WTC11 (cell line): ENCODE results near the gene ADH7. TPM values are rescaled to one million over a fixed set of nuclear protein-coding genes. Genes with fewer than 3 reads are reported as not detected.

Source experiments
- ARID4B ChIP-seq: sonication (generic); formaldehyde crosslinking; IDR thresholded peaks from 2 replicates; pipeline ENCODE4 v1.8.0; 2023; ENCODE audit warnings: missing genetic modification reagents, mild to moderate bottlenecking, borderline replicate concordance
- CREB1 ChIP-seq: sonication (generic); formaldehyde crosslinking; IDR thresholded peaks from 2 replicates; pipeline ENCODE4 v1.8.0; 2023; ENCODE audit warnings: mild to moderate bottlenecking, missing genetic modification reagents
- E2F1 ChIP-seq: sonication (generic); formaldehyde crosslinking; IDR thresholded peaks from 2 replicates; pipeline ENCODE4 v1.8.0; 2022; ENCODE audit warnings: mild to moderate bottlenecking, missing genetic modification reagents
- MYBL2 ChIP-seq: sonication (generic); formaldehyde crosslinking; IDR thresholded peaks from 2 replicates; pipeline ENCODE4 v1.8.1; 2023; ENCODE audit warnings: mild to moderate bottlenecking, moderate library complexity, missing genetic modification reagents
- NFE2L1 ChIP-seq: sonication (generic); formaldehyde crosslinking; IDR thresholded peaks from 2 replicates; pipeline ENCODE4 v1.8.1; 2023; ENCODE audit warnings: missing genetic modification reagents
- NR1H2 ChIP-seq: sonication (generic); formaldehyde crosslinking; IDR thresholded peaks from 2 replicates; pipeline ENCODE4 v1.9.0; 2021; ENCODE audit warnings: mild to moderate bottlenecking, moderate library complexity, missing genetic modification reagents
- OVOL2 ChIP-seq: fragments of 250-450 bp; sonication (Bioruptor Pico); IDR thresholded peaks from 2 replicates; pipeline ENCODE4 v1.9.0; 2021; ENCODE audit warnings: mild to moderate bottlenecking, borderline replicate concordance
- RORB ChIP-seq: fragments of 250-450 bp; sonication (Bioruptor Pico); IDR thresholded peaks from 2 replicates; pipeline ENCODE4 v1.9.0; 2021; ENCODE audit warnings: mild to moderate bottlenecking
- total RNA-seq: library from RNA; stranded (reverse); gene quantifications from 3 replicates; pipeline ENCODE4 v1.2.3, GENCODE V29; 2021
- TF ChIP-seq, protein P1 (sequence below): fragments of 250-450 bp; sonication (Bioruptor Pico); IDR thresholded peaks from 2 replicates; pipeline ENCODE4 v1.9.0; 2021; ENCODE audit warnings: mild to moderate bottlenecking, borderline replicate concordance
- TF ChIP-seq, protein P2 (sequence below): fragments of 250-450 bp; sonication (Bioruptor Pico); conservative IDR thresholded peaks from 2 replicates; pipeline ENCODE4 v1.9.0; 2021; ENCODE audit warnings: mild to moderate bottlenecking
- TF ChIP-seq, protein P3 (sequence below): sonication (generic); formaldehyde crosslinking; IDR thresholded peaks from 2 replicates; pipeline ENCODE4 v1.8.1; 2023; ENCODE audit warnings: mild to moderate bottlenecking, moderate library complexity, missing genetic modification reagents
- TF ChIP-seq, protein P4 (sequence below): sonication (generic); formaldehyde crosslinking; IDR thresholded peaks from 2 replicates; pipeline ENCODE4 v1.8.0; 2023; ENCODE audit warnings: missing genetic modification reagents

ADH7 gene
- total RNA-seq, 1 experiment from 2014 or later, result not detected

GRCh38 chr4:99463566-99463965 lies 28.4 kb upstream of the ADH7 start (continued):
- TF ChIP-seq, protein P1, sequence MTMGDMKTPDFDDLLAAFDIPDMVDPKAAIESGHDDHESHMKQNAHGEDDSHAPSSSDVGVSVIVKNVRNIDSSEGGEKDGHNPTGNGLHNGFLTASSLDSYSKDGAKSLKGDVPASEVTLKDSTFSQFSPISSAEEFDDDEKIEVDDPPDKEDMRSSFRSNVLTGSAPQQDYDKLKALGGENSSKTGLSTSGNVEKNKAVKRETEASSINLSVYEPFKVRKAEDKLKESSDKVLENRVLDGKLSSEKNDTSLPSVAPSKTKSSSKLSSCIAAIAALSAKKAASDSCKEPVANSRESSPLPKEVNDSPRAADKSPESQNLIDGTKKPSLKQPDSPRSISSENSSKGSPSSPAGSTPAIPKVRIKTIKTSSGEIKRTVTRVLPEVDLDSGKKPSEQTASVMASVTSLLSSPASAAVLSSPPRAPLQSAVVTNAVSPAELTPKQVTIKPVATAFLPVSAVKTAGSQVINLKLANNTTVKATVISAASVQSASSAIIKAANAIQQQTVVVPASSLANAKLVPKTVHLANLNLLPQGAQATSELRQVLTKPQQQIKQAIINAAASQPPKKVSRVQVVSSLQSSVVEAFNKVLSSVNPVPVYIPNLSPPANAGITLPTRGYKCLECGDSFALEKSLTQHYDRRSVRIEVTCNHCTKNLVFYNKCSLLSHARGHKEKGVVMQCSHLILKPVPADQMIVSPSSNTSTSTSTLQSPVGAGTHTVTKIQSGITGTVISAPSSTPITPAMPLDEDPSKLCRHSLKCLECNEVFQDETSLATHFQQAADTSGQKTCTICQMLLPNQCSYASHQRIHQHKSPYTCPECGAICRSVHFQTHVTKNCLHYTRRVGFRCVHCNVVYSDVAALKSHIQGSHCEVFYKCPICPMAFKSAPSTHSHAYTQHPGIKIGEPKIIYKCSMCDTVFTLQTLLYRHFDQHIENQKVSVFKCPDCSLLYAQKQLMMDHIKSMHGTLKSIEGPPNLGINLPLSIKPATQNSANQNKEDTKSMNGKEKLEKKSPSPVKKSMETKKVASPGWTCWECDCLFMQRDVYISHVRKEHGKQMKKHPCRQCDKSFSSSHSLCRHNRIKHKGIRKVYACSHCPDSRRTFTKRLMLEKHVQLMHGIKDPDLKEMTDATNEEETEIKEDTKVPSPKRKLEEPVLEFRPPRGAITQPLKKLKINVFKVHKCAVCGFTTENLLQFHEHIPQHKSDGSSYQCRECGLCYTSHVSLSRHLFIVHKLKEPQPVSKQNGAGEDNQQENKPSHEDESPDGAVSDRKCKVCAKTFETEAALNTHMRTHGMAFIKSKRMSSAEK (CRISPR knock-in tag), result no peak
- TF ChIP-seq NFE2L1 (CRISPR knock-in tag), result no peak
- no peak for TF ChIP-seq CREB1 (CRISPR knock-in tag)
- TF ChIP-seq, protein P2, sequence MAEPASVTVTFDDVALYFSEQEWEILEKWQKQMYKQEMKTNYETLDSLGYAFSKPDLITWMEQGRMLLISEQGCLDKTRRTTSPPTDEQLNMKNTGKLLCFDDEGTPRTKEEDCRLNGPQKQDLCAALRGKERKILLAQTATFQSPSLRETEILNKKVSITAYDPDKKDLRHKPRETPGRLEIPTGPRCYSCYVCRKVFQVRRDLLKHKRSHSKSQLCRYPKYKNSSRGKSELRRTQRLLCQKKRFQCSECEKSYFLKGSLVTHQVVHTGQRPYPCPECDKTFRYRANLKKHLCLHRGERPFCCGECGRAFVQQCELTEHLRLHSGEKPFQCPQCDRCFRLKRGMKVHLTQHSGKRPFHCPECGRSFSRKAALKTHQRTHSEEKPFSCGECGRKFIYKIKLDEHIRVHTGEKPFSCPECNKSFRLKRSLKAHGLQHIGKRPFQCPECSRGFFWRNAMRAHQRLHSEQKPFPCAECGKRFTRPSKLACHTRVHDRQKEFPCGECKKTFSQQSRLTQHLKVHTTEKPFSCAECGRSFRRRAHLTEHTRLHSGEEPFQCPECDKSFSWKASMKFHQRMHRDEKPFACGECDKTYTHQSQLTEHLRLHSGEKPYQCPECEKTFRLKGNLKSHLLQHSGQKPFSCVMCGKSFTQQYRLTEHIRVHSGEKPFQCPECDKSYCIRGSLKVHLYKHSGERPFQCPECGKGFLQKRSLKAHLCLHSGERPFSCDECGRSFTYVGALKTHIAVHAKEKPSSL (CRISPR knock-in tag), result no peak
- TF ChIP-seq, protein P3, sequence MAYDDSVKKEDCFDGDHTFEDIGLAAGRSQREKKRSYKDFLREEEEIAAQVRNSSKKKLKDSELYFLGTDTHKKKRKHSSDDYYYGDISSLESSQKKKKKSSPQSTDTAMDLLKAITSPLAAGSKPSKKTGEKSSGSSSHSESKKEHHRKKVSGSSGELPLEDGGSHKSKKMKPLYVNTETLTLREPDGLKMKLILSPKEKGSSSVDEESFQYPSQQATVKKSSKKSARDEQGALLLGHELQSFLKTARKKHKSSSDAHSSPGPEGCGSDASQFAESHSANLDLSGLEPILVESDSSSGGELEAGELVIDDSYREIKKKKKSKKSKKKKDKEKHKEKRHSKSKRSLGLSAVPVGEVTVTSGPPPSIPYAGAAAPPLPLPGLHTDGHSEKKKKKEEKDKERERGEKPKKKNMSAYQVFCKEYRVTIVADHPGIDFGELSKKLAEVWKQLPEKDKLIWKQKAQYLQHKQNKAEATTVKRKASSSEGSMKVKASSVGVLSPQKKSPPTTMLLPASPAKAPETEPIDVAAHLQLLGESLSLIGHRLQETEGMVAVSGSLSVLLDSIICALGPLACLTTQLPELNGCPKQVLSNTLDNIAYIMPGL (CRISPR knock-in tag), result no peak
- no peak for TF ChIP-seq MYBL2
- TF ChIP-seq OVOL2, result no peak
- TF ChIP-seq E2F1, result no peak
- no peak for TF ChIP-seq RORB (CRISPR knock-in tag)
- TF ChIP-seq, protein P4, sequence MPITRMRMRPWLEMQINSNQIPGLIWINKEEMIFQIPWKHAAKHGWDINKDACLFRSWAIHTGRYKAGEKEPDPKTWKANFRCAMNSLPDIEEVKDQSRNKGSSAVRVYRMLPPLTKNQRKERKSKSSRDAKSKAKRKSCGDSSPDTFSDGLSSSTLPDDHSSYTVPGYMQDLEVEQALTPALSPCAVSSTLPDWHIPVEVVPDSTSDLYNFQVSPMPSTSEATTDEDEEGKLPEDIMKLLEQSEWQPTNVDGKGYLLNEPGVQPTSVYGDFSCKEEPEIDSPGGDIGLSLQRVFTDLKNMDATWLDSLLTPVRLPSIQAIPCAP (CRISPR knock-in tag), result no peak
- TF ChIP-seq ARID4B (CRISPR knock-in tag), result no peak
- TF ChIP-seq NR1H2 (CRISPR knock-in tag), result no peak
- TF ChIP-seq, all 79 proteins: peak for 0
